Non-pigmented ciliary epithelial cell (primary cell): ENCODE results near the gene BICD2.

ENCODE experiments used
- DNase-seq: peaks from one replicate; pipeline ENCODE4 v3.0.0-alpha.2; 2010; ENCODE audit warnings: low read depth

BICD2 gene

DNA sequence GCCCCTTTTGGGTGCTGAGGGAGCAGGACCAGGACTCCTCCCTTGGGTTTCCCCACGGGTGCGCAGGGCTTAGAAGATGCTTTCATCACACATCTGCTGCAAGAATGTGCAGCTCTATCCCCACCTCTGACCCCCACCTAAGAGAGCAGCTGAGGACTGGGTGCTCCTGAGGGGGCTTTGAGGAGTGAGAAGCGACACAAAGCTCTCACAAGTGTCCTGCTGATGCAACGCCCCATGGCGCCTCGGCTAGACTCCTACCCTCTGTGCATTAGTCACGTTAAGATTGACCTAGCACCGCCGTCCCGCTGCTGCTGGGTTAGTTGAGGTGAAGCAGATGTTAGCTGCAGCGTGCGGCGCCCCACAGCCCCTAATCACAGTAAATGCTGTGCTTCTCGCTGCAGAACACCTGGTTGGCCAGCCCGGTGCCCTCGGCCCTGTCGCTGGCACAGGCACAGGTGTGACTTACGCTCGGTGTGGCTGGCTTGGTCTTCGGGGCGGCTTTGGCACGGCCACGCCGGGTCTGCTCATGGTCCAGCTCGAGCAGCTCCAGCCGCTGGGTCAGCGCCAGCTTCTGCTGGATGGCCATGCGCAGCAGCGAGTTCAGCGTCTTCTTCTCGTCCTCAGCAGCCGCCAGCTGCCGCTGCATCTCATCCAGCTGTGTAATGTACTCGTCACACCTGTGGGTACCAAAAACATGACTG lies 49.7 kb downstream of the BICD2 start:
- no peak for DNase-seq

DNA sequence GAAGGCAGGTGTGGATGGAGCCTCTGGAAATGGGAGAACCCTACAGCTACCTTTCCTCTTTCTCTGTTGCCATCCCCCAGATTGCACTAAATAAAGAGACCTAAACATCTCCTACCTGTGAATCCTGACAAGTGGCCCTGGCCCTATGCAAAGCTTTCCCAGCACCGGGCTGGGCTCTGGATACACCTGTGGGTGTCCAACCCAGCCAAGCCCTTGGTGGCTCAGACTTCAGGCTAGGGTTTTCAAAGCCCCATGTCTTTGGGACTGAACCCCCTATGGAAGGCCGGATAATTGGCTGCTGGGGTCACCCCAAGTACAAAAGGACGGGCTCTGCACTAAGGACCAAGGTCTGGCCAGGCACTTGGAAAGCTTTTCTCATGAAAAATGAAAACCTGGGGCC lies 50.6 kb downstream of the BICD2 start:
- no peak for DNase-seq

DNA sequence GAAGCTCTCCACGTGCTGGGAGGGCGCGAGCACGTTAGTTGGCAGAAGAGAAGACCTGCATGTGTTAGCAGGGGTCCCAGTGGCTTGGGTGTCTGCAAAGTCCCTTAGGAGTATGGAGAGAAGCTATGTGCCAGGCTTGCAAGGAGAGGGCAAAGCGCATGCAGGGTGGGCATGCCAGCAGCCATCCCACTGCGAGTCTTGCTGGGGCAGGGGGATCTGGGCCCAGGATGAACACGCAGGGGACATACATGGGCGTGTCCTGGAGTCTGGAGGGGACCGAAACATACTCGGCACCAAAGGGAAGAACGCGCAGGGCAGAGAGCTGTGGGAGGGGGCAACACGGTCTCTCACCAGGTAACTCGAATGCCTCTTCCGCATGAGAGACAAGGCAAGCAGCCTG lies 51.1 kb downstream of the BICD2 start:
- no peak for DNase-seq

DNA sequence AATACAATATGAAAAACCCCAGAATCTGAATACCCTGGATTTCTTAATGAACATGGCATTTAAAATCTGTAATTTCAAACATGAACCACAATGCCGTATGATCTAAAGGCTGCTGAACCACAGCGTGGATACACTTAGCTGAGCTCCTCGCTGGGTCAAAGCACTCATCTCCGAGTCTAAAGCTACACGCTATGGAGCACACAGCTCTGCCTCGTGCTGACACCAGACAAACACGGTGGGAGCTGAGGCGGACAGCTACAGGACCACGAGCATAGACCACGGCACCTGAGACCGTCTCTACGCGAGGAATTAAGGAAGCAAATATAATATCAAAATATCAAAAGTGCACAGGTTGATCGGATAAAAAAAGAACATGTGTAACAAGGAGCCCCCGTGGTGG lies 51.9 kb downstream of the BICD2 start:
- no peak for DNase-seq

DNA sequence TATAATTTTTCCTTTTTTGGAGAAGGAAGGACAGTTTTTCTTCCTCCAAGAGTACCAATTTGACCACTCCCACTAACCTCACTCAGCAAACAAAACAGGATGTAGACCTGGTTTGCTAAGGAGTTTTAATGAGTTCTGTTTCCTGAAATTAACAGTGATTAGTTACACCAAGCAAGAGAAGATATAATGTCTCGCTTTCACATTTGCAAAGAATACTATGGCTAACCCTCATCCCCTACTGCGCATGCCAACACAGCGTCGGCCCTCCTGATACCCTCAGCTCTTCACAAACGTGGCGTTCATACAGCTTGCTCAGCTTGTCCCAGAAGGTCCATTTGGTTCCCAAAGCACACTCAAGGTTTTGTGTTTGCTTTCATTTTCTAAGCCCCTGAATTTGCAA lies 52.8 kb downstream of the BICD2 start:
- DNase-seq = no peak

DNA sequence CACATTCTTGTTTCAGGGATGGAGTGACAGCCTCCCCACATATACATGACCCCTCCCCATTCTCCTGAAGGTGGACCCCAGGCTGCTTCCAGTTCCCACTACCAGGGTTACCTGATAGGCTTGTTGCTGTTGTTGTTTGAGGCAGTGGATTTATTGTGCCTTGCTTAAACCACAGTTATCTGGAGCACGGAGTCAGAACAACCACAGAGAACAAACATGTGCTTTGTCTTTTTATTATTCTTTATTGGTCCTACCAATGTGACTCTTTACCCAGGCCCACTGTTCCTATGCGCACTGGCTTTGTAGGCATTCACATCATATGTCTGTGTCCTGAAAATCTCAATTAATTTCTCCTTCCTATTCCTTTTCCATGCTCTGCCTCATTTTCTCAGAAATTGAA lies 53.5 kb downstream of the BICD2 start:
- no peak for DNase-seq

DNA sequence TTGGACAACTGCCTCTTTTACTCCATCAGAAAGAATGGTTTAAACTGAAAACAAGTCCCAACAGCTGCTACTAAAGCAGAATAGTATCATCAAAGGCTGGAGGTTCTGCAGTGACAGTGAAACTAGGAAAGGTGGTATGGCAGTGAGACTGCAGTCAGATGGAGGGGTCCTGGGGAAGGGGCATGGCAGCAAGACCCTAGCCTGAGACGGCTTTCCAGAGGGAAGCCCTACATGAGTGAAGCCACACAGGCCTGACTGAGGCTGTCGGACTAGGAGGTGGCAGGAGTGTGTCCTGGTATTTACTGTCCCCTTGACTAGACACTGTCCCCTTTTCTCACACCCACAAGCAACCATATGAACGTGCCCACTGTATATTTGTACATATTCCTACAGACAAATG lies 54.3 kb downstream of the BICD2 start:
- DNase-seq = no peak

DNA sequence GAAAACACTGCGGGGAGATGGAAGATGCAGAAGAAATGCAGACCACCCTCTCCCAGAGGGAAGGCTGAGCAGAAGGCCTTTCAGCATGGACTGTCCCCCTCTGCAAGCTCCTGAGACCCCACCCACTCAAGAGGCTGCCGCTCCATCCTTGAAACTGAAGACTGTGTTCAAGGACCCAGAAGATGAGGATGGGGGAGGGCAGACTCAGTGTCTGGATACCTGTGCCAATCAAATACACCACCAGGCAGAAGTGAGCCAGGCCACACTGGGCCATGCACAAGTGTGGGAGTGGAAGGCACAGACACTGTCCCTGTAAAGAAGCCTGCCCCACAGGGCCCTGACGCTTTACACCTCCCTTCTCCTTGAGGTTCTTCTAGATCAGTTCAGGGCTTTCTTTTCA lies 54.7 kb downstream of the BICD2 start:
- no peak for DNase-seq

DNA sequence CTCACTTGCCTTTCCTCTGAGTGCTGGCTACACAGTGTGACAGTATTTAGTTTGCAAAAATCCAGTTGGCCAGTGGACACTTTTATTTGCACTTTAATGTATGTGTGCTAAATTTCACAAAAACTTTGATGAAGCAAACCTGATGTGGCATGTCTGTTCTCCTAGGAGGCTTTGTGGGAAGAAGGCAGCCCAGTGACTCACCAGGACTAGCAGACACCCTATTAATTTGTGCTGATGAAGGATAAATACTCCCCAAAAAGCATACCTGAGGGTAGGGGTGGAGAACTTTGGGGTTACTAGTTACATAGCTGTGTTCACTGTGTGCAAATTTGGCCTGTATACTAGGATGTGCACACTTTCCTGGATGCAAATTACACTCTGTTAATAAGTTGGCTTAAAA lies 55.4 kb downstream of the BICD2 start:
- no peak for DNase-seq

DNA sequence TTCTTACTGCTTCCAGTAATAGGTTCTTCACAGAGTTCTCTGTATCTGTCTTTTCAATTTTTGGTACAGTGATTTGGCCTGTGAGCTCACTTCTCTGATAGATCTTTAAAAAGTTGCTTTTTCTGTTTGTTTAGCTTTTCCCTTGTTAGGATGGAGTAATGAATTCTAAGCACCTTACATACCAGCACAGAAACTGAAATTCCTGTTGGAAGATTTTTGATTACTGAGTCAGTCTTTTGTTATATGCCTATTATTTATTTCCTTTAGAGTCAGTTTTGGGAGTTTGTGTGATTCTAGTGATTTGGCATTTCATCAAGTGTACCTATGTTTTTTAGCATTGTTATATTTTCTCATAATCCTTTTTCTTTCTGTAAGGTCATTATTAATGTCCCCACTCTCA lies 57.1 kb downstream of the BICD2 start:
- DNase-seq = no peak

DNA sequence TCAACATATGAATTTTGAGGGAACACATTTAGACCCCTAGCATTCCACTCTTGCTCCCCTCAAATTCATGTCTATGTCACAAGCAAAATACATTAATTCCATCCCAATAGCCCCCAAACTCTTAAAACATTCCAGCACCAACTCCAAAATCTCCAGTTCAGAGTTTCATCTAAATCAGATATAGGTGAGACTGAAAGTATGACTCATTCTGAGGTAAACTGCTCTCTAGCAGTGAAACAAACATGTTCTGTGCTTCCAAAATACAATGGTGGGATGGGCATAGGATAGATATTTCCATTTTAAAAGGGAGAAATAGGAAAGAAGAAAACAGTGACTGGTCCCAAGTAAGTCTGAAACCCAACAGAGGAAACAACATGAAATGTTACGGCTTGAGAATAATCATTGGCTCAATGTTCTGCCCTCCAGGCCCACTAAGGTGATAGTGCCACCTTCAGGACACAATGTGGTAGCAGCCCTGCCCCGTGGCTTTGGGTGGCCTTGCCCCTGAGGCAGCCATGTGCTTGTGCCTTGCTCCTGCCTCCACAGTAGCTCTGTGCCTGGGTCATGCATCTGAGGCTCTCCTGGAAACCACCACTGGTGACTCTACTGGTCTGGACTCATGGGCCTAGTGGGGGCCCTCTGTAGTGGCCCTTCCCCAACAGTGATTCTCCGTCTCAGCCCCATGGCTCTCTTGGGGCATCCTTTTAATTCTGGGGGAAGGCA lies 58.3 kb downstream of the BICD2 start:
- no peak for DNase-seq

DNA sequence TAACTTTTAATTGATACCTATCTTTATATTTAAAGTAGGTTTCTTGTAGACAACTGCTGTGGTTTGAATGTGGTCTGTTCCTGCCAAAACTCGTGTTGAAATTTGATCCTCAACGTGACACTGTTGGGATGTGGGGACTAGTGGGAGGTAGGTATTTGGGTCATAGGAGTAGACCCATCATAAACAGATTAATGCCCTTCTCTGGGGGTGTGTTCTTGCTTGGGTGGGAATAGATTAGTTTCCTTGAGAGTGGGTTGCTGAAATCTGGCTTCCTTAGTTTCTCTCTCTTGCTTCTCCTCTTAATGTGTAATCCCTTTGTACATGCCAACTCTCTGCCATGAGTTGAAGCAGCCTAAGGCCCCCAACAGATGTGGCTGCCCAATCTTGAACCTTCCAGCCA lies 60.1 kb downstream of the BICD2 start:
- no peak for DNase-seq

DNA sequence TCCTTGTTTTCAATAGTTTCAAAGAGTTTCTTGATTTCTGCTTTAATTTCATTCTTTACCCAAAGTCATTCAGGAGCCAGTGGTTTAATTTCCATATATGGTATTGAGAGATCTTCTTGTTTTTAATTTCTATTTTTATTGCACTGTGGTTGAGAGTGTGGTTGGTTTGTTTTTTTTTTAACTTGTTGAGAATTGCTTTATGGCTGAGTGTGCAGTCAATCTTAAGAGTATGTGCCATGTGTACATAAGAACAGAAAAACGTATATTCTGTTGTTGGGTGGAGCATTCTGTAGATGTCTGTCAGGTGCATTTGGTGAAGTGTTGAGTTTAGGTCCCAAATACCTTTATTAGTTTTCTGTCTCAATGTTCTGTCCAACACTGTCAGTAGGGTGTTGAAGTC lies 68.0 kb downstream of the BICD2 start:
- no peak for DNase-seq

DNA sequence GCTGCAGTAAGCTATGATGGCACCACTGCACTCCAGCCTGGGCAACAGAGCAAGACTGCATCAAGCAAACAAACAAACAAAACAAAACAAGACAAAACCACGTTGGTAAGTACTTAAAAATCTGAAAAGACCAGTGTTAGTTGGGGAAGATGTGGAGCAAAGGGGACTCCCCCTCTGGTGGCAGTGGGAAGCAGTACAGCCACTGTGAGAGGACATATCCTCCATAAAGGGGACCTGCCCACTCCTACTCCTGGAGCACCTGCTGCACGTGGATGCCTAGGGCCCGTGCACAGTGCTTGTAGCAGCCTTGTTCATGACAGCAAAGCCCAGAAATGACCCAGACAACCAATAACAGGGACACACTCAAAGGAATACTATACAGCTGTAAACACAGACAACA lies 77.7 kb downstream of the BICD2 start:
- DNase-seq = no peak

DNA sequence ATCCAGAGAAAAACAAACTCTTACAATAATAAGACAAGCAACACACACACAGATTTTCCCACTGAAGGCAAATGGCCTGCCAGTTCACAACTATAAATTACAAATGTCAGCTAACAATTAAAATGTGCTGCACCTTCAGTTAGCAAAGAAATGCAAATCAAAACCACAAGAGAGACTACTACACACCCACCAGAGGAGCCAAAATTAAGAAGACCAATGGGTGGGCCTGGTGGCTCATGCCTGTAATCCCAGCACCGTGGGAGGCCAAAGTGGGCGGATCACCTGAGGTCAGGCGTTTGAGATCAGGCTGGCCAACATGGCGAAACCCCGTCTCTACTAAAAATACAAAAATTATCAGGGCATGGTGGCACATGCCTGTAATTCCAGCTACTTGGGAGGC lies 79.6 kb downstream of the BICD2 start:
- DNase-seq = no peak

DNA sequence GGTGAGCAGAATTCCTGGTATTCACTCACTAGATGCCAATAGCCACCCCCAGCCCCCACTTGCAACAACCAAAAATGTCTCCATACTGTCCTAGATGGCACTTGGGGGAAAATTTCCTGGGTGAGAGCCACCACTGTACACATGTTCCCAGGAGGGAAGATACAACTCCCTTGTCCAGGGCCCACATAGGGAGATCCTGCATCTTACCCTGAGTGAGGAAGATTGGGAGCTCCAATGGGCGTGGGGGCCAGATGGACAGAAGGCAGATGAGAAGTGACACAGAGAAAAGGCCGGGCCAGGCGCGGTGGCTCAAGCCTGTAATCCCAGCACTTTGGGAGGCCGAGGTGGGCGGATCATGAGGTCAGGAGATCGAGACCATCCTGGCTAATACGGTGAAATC lies 82.4 kb downstream of the BICD2 start:
- no peak for DNase-seq

DNA sequence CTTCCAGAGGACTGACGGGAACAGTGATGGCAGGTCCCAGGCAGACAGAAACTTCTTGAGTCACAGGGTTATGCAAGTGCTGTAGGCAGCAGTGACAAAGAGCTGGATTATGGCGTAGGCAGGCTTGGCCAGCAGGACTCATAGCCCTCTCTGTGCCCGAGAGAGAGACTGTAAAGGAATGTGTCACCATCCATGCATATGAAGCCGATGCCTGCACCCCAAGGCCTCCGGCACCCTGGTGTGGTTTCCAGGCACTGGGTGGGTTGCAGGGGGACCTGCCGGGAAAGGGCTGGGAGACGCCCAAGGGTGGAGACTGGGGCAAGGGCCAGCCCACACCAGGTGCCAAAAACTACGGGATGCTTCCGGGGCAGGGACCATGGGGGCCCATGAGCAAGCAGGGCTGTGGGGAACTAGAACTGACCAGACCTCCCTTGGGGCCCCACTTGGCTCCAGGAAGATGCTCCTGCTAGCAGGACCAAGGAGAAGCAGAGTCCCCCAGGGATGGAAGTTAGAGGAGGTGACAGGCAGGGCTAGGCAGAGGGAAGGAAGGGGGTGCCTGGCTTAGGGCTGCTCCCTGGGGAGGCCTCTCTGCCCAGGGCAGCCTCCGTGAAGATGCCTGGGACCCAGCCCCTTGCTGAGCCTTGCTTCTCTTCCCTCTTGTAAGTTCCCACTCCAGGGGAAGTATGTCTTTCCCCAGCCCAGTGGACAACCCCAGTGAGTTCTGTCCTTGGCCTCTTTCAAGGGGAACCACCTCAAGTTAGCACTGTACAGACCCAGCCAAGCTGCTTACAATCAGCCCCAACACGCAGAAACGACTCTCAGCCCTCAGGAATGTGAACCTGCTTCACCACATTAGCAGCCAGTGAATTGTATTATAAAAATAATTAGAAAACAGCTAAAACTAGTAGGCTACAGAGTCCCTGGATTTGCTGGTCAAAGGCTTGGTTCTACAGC lies 84.2 kb downstream of the BICD2 start:
- DNase-seq = no peak

DNA sequence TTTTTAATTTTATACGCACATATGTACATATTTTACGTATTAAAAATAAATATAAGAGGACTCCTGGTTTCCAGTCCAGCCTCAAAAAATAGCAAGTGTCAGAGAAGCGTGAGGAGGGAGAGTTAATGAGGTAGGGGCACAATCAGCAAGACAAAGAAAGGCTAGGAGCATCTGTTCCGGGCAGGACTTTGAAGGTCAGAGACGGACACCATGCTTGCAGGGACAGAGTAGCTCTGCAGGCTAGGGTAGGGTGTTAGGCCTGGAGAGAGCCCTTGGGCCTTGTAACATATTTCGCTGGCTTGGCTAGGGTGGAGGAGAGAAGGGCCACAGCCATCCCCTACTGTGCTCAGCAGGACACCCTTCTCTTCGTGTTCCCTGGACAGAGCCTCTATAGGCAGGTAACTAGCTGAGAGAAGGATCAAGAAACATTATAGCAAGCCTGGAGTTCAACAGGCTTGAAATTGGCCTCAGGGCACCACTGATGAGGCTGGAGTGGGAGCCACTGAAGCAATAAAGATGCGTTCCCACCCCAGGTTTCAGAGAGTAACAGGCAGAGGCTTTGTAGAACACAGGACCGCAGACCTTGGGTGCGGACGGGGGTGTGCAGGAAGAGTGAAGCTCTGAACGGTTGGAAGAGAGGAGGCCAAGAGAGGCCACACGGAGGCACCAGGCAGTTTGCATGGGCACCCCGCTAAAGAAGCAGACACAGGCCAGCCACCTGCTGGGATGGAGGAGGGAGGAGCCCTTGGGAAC lies 85.0 kb downstream of the BICD2 start:
- DNase-seq = no peak

DNA sequence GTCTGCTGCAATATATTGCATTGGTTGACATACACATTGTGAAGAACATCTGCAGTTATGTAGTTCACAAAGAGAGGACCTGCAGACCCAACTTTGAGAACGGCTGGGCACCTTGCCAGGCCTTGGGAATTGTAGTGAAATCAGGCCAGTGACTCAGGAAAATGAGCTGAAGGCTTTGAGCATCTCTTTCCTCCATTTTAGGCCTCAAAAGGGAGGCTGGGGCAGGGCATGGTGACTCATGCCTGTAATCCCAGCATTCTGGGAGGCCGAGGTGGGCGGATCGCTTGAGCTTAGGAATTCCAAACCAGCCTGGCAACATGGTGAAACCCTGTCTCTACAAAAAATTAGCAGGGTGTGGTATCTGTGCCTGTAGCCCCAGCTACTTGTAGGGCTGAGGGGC lies 93.3 kb downstream of the BICD2 start:
- peak; percentile 62 for DNase-seq

DNA sequence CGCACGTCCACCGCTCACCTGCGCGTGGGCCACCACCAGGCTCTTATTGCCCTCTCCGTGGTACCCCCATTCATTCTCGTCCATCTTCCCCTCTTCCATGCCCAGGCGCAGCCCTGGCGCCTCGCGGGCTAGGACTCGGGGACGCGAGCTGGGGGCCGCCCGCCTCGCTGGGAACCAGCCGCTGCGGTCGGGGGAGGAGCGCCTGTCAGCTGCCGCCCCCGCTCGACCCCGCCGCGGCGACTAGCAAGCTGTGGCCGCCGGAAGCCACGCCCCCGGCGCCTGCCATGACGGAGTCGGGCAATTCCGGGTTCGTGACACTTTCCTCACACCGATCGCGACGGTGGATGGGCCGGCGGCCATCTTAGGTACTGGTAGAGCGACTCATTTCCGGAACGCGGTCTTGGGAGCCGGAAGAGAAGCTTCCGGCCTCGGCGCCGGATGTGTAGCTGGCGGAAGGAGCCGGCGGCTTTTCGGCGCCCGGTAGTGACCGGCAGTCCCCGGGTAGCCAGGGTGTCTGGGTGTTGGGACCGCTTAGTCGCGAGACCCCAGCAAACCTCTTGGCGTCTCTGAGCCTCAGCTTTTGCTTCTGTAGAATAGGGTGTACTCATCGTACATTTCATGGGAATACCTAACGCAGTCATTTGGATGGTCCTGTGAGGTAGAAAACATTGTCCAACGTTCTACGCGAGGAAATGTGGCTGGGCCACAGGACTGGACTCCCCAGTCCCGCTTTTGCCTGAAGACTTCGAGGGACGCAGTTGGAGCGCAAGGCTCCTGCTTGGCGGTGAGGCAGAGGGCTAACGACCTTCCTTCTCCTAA lies 94.5 kb downstream of the BICD2 start, which contains the start of gene IPPK:
Gene IPPK (minus strand): TSS at position 242 of the 819 bp plus-strand sequence. CDS start 143 bp downstream, at position 99.
- peak; percentile 91 for DNase-seq

DNA sequence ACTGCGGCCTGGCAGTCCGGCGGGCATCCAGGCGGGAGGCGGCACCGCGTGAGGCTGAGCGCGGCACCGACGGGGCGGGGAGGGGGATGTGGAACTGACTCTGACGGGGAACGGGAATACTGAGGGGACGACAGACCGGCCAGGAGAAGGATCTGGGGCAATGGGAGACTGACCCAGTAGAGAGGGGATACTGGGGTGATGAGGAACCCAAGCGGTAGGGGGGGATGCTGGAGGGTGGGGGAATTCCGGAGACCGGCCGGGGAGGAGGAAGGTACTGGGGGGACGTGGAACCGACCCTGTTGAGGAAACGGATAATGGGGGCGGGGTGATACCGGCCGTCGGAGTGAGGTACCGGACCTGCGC lies 95.1 kb downstream of the BICD2 start:
- DNase-seq = no peak
